Measurements from ENCODE around the gene ANXA5.

Gene ANXA5

GRCh38 chr4:121705521-121705920, 8.7 kb upstream of the ANXA5 start:
- in situ Hi-C loops (cut with MboI; ENCODE audit: low sequenced_read_pairs, unreplicated experiment): no loop called here
- no peak for DNase-seq (ENCODE audit: low spot score)
- no peak for TF ChIP-seq CTCF (IDR thresholded peaks at IDR 0.05; ENCODE audit: borderline replicate concordance, control extremely low read depth, extremely low read depth, insufficient read depth, missing control alignments)

GRCh38 chr4:121702136-121702535, 5.4 kb upstream of the ANXA5 start:
- no peak for TF ChIP-seq CTCF (IDR thresholded peaks at IDR 0.05; ENCODE audit: borderline replicate concordance, control extremely low read depth, extremely low read depth, insufficient read depth, missing control alignments)
- in situ Hi-C loops (cut with MboI; ENCODE audit: low sequenced_read_pairs, unreplicated experiment): no loop called here

GRCh38 chr4:121701263-121701662, 4.5 kb upstream of the ANXA5 start:
- DNase-seq (ENCODE audit: low spot score): no peak
- in situ Hi-C loops (cut with MboI; ENCODE audit: low sequenced_read_pairs, unreplicated experiment): no loop called here
- TF ChIP-seq CTCF (IDR thresholded peaks at IDR 0.05; ENCODE audit: borderline replicate concordance, control extremely low read depth, extremely low read depth, insufficient read depth, missing control alignments): no peak

More at GRCh38 chr4:121702136-121702535, 5.4 kb upstream of the ANXA5 start:
- DNase-seq (ENCODE audit: low spot score): no peak

DNA sequence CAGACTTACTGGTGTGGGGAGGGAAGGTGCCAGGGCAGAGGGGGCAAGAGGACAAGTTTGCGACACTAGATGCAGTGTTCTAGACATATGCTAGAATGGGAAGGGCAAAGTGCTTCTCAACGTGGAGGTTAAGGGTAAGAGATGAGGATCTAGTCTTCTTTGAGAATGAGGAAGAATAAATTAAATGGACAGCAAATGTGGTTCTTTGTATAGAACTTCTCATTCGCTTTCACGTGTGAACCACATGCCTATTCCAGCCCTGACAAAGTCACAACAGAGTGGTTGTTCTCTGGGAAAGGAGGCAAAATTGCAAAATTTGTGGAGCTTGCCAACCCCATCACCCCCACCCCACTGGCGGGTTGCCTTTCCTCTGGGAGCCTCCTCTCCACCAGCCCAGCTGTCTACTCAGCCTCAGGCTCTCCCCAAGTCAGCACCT, 1.5 kb upstream of the ANXA5 start:
- in situ Hi-C loops (cut with MboI; ENCODE audit: low sequenced_read_pairs, unreplicated experiment): no loop called here
- TF ChIP-seq CTCF (IDR thresholded peaks at IDR 0.05; ENCODE audit: borderline replicate concordance, control extremely low read depth, extremely low read depth, insufficient read depth, missing control alignments): no peak
- no peak for DNase-seq (ENCODE audit: low spot score)

DNA sequence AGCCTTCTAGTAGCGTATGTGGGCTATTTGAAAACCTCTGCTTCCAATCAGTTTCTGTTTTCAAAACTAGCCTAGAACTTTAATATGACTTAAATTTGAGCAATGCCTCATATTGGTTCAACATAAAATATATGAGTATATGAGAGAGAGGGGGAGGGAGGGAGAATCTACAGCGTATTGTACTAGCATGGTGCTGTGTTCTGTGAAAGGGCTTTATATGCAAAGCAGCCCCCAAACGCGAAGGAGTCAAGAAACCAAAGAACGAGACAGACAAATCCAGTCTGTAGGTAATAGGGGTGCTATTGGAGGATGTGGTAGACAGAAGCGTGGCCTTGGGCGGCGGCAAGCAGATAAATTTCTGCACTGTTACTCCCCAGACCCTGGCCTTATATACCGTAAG, 784 bp upstream of the ANXA5 start:
- in situ Hi-C loops (cut with MboI; ENCODE audit: low sequenced_read_pairs, unreplicated experiment): no loop called here
- no peak for TF ChIP-seq CTCF (IDR thresholded peaks at IDR 0.05; ENCODE audit: borderline replicate concordance, control extremely low read depth, extremely low read depth, insufficient read depth, missing control alignments)
- DNase-seq (ENCODE audit: low spot score): no peak

- DNase-seq (ENCODE audit: low spot score): peak; percentile 33
- in situ Hi-C loops (cut with MboI; ENCODE audit: low sequenced_read_pairs, unreplicated experiment): no loop called here
- no peak for TF ChIP-seq CTCF (IDR thresholded peaks at IDR 0.05; ENCODE audit: borderline replicate concordance, control extremely low read depth, extremely low read depth, insufficient read depth, missing control alignments)
Measured at GRCh38 chr4:121696170-121696580, 605 bp downstream of the ANXA5 start.

DNA sequence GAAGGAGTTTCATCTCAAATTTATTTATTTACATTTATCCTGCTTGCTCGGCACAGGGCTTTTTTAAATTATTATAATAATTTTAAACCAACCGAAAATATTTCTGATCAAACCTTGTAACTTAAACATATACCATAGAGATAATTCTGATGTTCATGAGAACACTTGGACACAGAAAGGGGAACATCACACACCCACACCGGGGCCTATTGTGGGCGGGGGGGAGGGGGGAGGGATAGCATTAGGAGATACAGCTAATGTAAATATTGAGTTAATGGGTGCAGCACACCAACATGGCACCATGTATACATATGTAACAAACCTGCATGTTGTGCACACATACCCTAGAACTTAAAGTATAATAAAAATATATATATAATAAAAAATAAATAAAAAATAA, 2.9 kb downstream of the ANXA5 start:
- in situ Hi-C loops (cut with MboI; ENCODE audit: low sequenced_read_pairs, unreplicated experiment): no loop called here
- no peak for DNase-seq (ENCODE audit: low spot score)
- no peak for TF ChIP-seq CTCF (IDR thresholded peaks at IDR 0.05; ENCODE audit: borderline replicate concordance, control extremely low read depth, extremely low read depth, insufficient read depth, missing control alignments)

Data from GM13976 (cell line).